PC-3 (cell line): Measurements from ENCODE around the gene WTAP. TPM values are rescaled to one million over a fixed set of nuclear protein-coding genes. Genes with fewer than 3 reads are reported as not detected.
"Not testable (repeated sequence)": the region's sequence is repeated elsewhere in the genome, so short reads cannot be mapped to it uniquely, and the experiment has no call there.

ENCODE experiments used
- ATAC-seq: fragments of 200-7000 bp; cut with Tn5 transposase; 2 replicates; pipeline ENCODE4 v1.9.1; 2020; ENCODE audit warnings: mild to moderate bottlenecking, moderate library complexity
- BruUV-seq: library from RNA; stranded (reverse); fragments of 400-500 nt; replicated peaks from 2 replicates; lab custom pipeline; 2021; lab: Mats Ljungman, UMichigan
- CTCF ChIA-PET: fragments of 300-600 bp; sonication (Branson Sonifier 250); formaldehyde crosslinking; loops from one replicate; lab custom pipeline; 2022; ENCODE audit warnings: antibody characterized with exemption; lab: Charles Lee
- POLR2A ChIA-PET: fragments of 300-600 bp; sonication (Branson Sonifier 250); formaldehyde crosslinking; loops from one replicate; lab custom pipeline; 2022; ENCODE audit warnings: antibody characterized with exemption; ENCODE audit not compliant: unreplicated experiment; lab: Charles Lee
- DNase-seq: peaks from one replicate; pipeline ENCODE4 v3.0.0-alpha.2; 2015
- H2AFZ ChIP-seq: fragments of 300-600 bp; sonication (generic); 2 replicates; pipeline ENCODE4 v1.6.0; 2016; ENCODE audit warnings: antibody characterized with exemption, low read length
- H3F3A ChIP-seq: fragments of 300-600 bp; sonication (generic); one replicate; pipeline ENCODE4 v1.6.0; 2017; ENCODE audit warnings: antibody characterized with exemption, low read length, control low read depth, mild to moderate bottlenecking; ENCODE audit not compliant: unreplicated experiment
- H3K27ac ChIP-seq: fragments of 300-600 bp; sonication (generic); 2 replicates; pipeline ENCODE4 v1.5.1; 2016; ENCODE audit warnings: mild to moderate bottlenecking, low read length
- H3K27me3 ChIP-seq: fragments of 300-600 bp; sonication (generic); 2 replicates; pipeline ENCODE4 v1.6.1; 2016; ENCODE audit warnings: low read length, mixed read lengths
- H3K36me3 ChIP-seq: fragments of 300-600 bp; sonication (generic); 2 replicates; pipeline ENCODE4 v1.6.1; 2016; ENCODE audit warnings: low read depth, mixed run types, low read length, mixed read lengths
- H3K4me1 ChIP-seq: fragments of 300-600 bp; sonication (generic); 2 replicates; pipeline ENCODE4 v1.5.1; 2016; ENCODE audit warnings: low read length; ENCODE audit not compliant: insufficient read depth
- H3K4me2 ChIP-seq: fragments of 300-600 bp; sonication (generic); 2 replicates; pipeline ENCODE4 v1.6.0; 2016; ENCODE audit warnings: low read length
- H3K4me3 ChIP-seq: fragments of 300-600 bp; sonication (generic); 2 replicates; pipeline ENCODE4 v1.5.1; 2016; ENCODE audit warnings: mild to moderate bottlenecking, low read length, mixed read lengths
- H3K79me2 ChIP-seq: fragments of 300-600 bp; sonication (generic); 2 replicates; pipeline ENCODE4 v1.6.1; 2017; ENCODE audit warnings: low read length, mixed read lengths
- H3K9ac ChIP-seq: fragments of 300-600 bp; sonication (generic); 2 replicates; pipeline ENCODE4 v1.6.0; 2016; ENCODE audit warnings: mild to moderate bottlenecking, low read length
- H3K9me2 ChIP-seq: fragments of 300-600 bp; sonication (generic); replicated peaks from 2 replicates; pipeline ENCODE4 v1.6.1; 2016; ENCODE audit warnings: mixed run types, low read length, mixed read lengths
- H3K9me3 ChIP-seq: fragments of 300-600 bp; sonication (generic); 2 replicates; pipeline ENCODE4 v1.6.1; 2016; ENCODE audit warnings: low read length, mixed read lengths
- H4K20me1 ChIP-seq: fragments of 300-600 bp; sonication (generic); 2 replicates; pipeline ENCODE4 v1.6.1; 2016; ENCODE audit warnings: low read length, mixed read lengths
- EZH2 ChIP-seq: fragments of 300-600 bp; sonication (generic); IDR thresholded peaks from one replicate; pipeline ENCODE4 v1.6.1; 2017; ENCODE audit warnings: antibody characterized with exemption, mild to moderate bottlenecking, low read length; ENCODE audit not compliant: unreplicated experiment
- EZH2phosphoT487 ChIP-seq: fragments of 300-600 bp; sonication (generic); IDR thresholded peaks from 2 replicates; pipeline ENCODE4 v1.6.1; 2018; ENCODE audit warnings: mild to moderate bottlenecking, antibody characterized with exemption, low read length, borderline replicate concordance
- intact Hi-C: fragments of 100-400 bp; cut with micrococcal nuclease; formaldehyde crosslinking; loops from 2 replicates; pipeline ENCODE4 v1.9.0; 2023
- total RNA-seq: library from RNA; depleted of rRNA; stranded (reverse); fragments of >200 nt; gene quantifications from 2 replicates; pipeline ENCODE4 v1.2.3, GENCODE V29; 2014
- TF ChIP-seq, protein P1 (sequence below): fragments of 300-600 bp; sonication (generic); conservative IDR thresholded peaks from 2 replicates; pipeline ENCODE4 v1.5.1; 2017; ENCODE audit warnings: antibody characterized with exemption, low read depth, mild to moderate bottlenecking, low read length

Gene WTAP
- total RNA-seq, 1 experiment from 2014 or later, result 54.5 TPM

- peak overlapping the region; percentile 97 for H3K9ac ChIP-seq
- no peak for TF ChIP-seq EZH2
- TF ChIP-seq, protein P1, sequence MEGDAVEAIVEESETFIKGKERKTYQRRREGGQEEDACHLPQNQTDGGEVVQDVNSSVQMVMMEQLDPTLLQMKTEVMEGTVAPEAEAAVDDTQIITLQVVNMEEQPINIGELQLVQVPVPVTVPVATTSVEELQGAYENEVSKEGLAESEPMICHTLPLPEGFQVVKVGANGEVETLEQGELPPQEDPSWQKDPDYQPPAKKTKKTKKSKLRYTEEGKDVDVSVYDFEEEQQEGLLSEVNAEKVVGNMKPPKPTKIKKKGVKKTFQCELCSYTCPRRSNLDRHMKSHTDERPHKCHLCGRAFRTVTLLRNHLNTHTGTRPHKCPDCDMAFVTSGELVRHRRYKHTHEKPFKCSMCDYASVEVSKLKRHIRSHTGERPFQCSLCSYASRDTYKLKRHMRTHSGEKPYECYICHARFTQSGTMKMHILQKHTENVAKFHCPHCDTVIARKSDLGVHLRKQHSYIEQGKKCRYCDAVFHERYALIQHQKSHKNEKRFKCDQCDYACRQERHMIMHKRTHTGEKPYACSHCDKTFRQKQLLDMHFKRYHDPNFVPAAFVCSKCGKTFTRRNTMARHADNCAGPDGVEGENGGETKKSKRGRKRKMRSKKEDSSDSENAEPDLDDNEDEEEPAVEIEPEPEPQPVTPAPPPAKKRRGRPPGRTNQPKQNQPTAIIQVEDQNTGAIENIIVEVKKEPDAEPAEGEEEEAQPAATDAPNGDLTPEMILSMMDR, result no peak
- no peak for TF ChIP-seq EZH2phosphoT487
- H4K20me1 ChIP-seq, result peaks cover 45% of the 10 kb centered on the region
- TSS peak; percentile 44 for BruUV-seq
- peak overlapping the region; percentile 99 for H3K4me3 ChIP-seq
- H3K36me3 ChIP-seq, result peaks cover 15% of the 10 kb centered on the region; the same call in 1 of the 2 replicates
- H3K4me2 ChIP-seq, result peak overlapping the region; percentile 89
- H3K27me3 ChIP-seq, result no peaks in the 10 kb centered on the region
- H3F3A ChIP-seq, result no peaks in the 10 kb centered on the region
- H2AFZ ChIP-seq, result no peak overlapping the region
- no peak for DNase-seq
- ChIA-PET CTCF (no interaction called here), POLR2A (no interaction called here)
- no peak overlapping the region for H3K27ac ChIP-seq
- H3K9me2 ChIP-seq, result no peaks in the 10 kb centered on the region
- intact Hi-C loops, result no loop called here
- peaks cover 16% of the 10 kb centered on the region for H3K4me1 ChIP-seq
- ATAC-seq, result no peak
- H3K9me3 ChIP-seq, result no peaks in the 10 kb centered on the region
- H3K79me2 ChIP-seq, result peaks cover 95% of the 10 kb centered on the region
Observed at GRCh38 chr6:159728531-159728964, 1.2 kb downstream of the WTAP start.

DNA sequence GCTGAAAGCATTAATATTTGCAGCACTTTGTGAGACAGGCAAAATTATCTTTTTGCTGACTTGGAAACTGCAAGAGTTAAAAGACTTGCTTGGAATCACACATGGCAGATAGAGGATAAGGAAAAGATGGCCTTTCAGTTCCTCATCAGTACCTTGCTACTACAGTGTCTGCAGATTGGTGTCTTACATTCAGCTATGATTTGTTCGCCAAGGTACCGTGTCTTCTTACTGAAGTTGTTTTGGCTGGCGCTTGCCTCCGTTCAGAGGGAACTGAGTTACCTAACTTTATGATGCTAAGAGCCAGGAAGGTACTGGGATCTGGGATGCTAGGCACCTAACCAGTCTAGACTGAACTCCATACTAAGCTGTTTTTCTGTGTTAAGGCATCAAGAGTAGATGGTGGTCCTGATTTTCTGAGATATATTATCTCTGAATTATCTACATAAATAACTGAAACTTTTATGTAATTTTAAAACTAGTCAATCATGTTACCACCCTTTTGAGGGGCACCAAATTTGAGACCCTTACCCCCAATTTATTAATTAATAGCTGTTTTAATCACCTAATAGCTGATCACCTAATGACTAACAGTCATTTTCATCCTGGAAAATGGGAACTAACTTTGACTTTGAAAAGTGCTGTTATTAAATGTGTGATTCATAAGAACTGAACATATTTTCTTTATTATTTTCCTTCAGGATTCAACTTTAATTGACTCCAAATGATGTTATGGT is 2.5 kb downstream of the WTAP start:
- CTCF ChIA-PET, result no interaction called here
- H3K79me2 ChIP-seq, result peaks cover 95% of the 10 kb centered on the region
- peaks cover 15% of the 10 kb centered on the region for H3K4me1 ChIP-seq
- no peaks in the 10 kb centered on the region for H3K9me3 ChIP-seq
- peaks cover 50% of the 10 kb centered on the region for H4K20me1 ChIP-seq
- peak overlapping the region; percentile 97; the same call in 1 of the 2 replicates for H3K9ac ChIP-seq
- no peaks in the 10 kb centered on the region for H3K27me3 ChIP-seq
- H3K4me3 ChIP-seq, result peak overlapping the region; percentile 99
- ATAC-seq, result no peak
- BruUV-seq, result no TSS peak
- POLR2A ChIA-PET, result no interaction called here
- intact Hi-C loops, result no loop called here
- no peaks in the 10 kb centered on the region for H3F3A ChIP-seq
- DNase-seq, result no peak
- no peak overlapping the region for H2AFZ ChIP-seq
- peak overlapping the region; percentile 89 for H3K4me2 ChIP-seq
- peaks cover 15% of the 10 kb centered on the region; the same call in 1 of the 2 replicates for H3K36me3 ChIP-seq
- no peak overlapping the region for H3K27ac ChIP-seq
- TF ChIP-seq EZH2phosphoT487, result no peak
- TF ChIP-seq, protein P1, result no peak
- no peak for TF ChIP-seq EZH2
- no peaks in the 10 kb centered on the region for H3K9me2 ChIP-seq

GRCh38 chr6:159730332-159730676 is 3.0 kb downstream of the WTAP start:
- H3K9me3 ChIP-seq, result no peaks in the 10 kb centered on the region
- no peak for ATAC-seq
- H3K4me3 ChIP-seq, result peak overlapping the region; percentile 99
- no peaks in the 10 kb centered on the region for H3K27me3 ChIP-seq
- H3F3A ChIP-seq, result no peaks in the 10 kb centered on the region
- TF ChIP-seq, protein P1, result no peak
- no peak for TF ChIP-seq EZH2phosphoT487
- TF ChIP-seq EZH2, result no peak
- H2AFZ ChIP-seq, result no peak overlapping the region
- DNase-seq, result no peak
- ChIA-PET POLR2A (no interaction called here), CTCF (no interaction called here)
- peaks cover 95% of the 10 kb centered on the region for H3K79me2 ChIP-seq
- no peak overlapping the region for H3K9ac ChIP-seq
- intact Hi-C loops, result no loop called here
- H3K4me2 ChIP-seq, result peak overlapping the region; percentile 89
- no peaks in the 10 kb centered on the region for H3K9me2 ChIP-seq
- no peak overlapping the region for H3K27ac ChIP-seq
- H3K36me3 ChIP-seq, result peaks cover 15% of the 10 kb centered on the region; the same call in 1 of the 2 replicates
- H3K4me1 ChIP-seq, result peaks cover 13% of the 10 kb centered on the region
- BruUV-seq, result no TSS peak
- peaks cover 55% of the 10 kb centered on the region for H4K20me1 ChIP-seq

DNA sequence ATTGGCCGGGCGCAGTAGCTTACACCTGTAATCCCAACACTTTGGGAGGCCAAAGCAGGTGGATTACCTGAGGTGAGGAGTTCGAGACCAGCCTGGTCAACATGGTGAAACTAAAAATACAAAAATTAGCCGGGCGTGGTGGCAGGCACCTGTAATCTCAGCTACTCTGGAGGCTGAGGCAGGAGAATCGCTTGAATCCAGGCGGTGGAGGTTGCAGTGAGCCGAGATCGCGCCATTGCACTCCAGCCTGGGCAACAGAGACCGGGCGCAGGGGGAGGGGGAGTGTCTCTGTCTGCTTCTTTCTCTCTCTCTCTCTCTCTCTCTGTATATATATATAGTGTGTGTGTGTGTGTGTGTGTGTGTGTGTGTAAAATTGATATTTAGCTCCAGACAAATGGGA is 5.2 kb downstream of the WTAP start:
- peaks cover 13% of the 10 kb centered on the region for H3K4me1 ChIP-seq
- intact Hi-C loops, H3K9ac ChIP-seq, H3K4me3 ChIP-seq, H3K9me3 ChIP-seq, H3F3A ChIP-seq, H3K27me3 ChIP-seq, BruUV-seq, ATAC-seq, H3K9me2 ChIP-seq, H3K27ac ChIP-seq, CTCF ChIA-PET, H2AFZ ChIP-seq, DNase-seq, H3K4me2 ChIP-seq: not testable (repeated sequence)
- H3K79me2 ChIP-seq, result peaks cover 100% of the 10 kb centered on the region
- POLR2A ChIA-PET, result interaction anchor here (0.5 kb wide), 1 partner anchor 51 kb away, joined by 3 read pairs; no protein-coding TSS in a partner anchor
- H3K36me3 ChIP-seq, result peaks cover 15% of the 10 kb centered on the region; the same call in 1 of the 2 replicates
- H4K20me1 ChIP-seq, result peaks cover 62% of the 10 kb centered on the region
